Coronary artery (tissue), 2 donors: ENCODE results near the gene NFKB1.

Experiments
- DNase-seq: peaks from one replicate; pipeline ENCODE4 v3.0.0-alpha.2; 2017; ENCODE audit warnings: low spot score
- H3K27ac ChIP-seq, 2 donors: fragments of 200-600 bp; sonication (generic); one replicate each; pipeline ENCODE4 v1.5.1; 2016 to 2019
- H3K4me3 ChIP-seq: fragments of 200-600 bp; sonication (generic); 2 replicates; pipeline ENCODE4 v1.5.1; 2016; ENCODE audit warnings: mild to moderate bottlenecking, moderate library complexity
- TF ChIP-seq, protein P1 (sequence below): fragments of 200-600 bp; sonication (generic); IDR thresholded peaks from one replicate; pipeline ENCODE4 v1.5.1; 2019; ENCODE audit warnings: antibody characterized with exemption

NFKB1 gene

GRCh38 chr4:102604222-102604940, 103.2 kb downstream of the NFKB1 start:
- no peak for DNase-seq
- TF ChIP-seq, protein P1, sequence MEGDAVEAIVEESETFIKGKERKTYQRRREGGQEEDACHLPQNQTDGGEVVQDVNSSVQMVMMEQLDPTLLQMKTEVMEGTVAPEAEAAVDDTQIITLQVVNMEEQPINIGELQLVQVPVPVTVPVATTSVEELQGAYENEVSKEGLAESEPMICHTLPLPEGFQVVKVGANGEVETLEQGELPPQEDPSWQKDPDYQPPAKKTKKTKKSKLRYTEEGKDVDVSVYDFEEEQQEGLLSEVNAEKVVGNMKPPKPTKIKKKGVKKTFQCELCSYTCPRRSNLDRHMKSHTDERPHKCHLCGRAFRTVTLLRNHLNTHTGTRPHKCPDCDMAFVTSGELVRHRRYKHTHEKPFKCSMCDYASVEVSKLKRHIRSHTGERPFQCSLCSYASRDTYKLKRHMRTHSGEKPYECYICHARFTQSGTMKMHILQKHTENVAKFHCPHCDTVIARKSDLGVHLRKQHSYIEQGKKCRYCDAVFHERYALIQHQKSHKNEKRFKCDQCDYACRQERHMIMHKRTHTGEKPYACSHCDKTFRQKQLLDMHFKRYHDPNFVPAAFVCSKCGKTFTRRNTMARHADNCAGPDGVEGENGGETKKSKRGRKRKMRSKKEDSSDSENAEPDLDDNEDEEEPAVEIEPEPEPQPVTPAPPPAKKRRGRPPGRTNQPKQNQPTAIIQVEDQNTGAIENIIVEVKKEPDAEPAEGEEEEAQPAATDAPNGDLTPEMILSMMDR = no peak
- H3K27ac ChIP-seq = no peak overlapping the region
- no peak overlapping the region for H3K4me3 ChIP-seq

- no peak for DNase-seq
- TF ChIP-seq, protein P1 = no peak
- Histone ChIP-seq H3K27ac (no peak overlapping the region), H3K4me3 (no peak overlapping the region)
Measured at GRCh38 chr4:102606261-102606660, 105.1 kb downstream of the NFKB1 start.

DNA sequence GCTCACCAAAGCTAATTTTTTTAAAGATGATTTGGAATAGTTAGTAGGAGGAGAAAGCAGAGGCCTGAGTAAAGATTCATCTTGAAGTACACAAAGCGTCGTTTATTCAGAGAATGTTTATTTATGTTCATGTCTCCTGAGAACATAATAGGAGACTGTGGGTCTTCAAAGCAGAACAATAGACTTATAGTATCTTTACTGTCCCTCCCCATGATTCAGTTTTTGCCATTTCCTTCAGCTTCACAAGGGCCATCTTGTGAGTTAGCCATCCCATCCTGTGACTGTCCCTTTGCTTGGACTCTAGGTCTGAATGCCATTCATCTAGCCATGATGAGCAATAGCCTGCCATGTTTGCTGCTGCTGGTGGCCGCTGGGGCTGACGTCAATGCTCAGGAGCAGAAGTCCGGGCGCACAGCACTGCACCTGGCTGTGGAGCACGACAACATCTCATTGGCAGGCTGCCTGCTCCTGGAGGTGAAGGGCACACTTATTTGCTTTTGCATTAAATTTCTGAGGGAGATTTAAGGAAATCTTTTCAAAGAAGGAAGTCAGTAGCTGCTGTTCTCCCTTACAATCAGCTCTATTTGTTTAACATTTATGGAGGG, 105.8 kb downstream of the NFKB1 start:
- TF ChIP-seq, protein P1 = no peak
- H3K4me3 ChIP-seq = no peak overlapping the region
- DNase-seq = no peak
- no peak overlapping the region for H3K27ac ChIP-seq

DNA sequence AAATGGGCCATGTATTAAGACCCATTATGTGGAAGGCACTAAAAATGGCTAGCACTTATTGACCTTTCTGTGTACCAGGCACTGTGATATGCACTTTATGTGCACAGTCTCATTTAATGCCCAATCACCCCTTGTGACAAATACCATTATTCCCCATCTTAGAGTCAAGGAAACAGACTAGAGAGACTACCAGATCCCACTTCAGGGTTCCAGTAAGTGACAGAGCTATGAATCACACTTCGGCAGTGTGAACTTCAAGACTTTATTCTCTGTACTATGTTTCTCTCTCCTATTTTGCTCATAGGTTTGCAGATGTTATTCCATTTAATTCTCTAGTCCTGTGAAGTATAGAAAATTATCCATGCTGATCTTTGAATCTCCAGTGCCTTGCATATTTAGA, 107.0 kb downstream of the NFKB1 start:
- no peak for DNase-seq
- TF ChIP-seq, protein P1 = no peak
- Histone ChIP-seq H3K27ac (no peak overlapping the region), H3K4me3 (no peak overlapping the region)

DNA sequence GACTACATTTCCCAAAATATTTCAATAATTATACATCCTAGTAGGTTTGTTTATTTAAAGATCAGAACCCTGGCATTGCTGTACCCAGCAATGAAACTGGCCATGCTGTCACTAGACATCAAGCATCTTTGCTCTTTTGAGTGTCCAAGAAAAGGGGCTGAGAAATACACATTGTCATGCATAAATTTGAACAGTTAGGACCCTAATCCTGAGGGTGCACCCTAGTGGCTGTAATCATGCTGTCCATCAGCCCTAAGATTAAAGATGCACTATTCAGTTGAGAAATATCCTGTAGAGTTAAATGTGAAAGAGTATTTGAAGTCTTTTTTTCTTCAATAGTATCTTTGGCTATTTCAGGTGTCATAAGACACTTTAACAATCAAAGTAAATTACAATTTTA, 108.8 kb downstream of the NFKB1 start:
- TF ChIP-seq, protein P1 = no peak
- Histone ChIP-seq H3K27ac (no peak overlapping the region), H3K4me3 (no peak overlapping the region)
- DNase-seq = no peak

- H3K4me3 ChIP-seq = no peak overlapping the region
- TF ChIP-seq, protein P1 = no peak
- DNase-seq = no peak
- H3K27ac ChIP-seq = no peak overlapping the region
Measured at GRCh38 chr4:102610476-102610875, 109.3 kb downstream of the NFKB1 start.

GRCh38 chr4:102612210-102612609, 111.1 kb downstream of the NFKB1 start:
- DNase-seq = no peak
- TF ChIP-seq, protein P1 = no peak
- Histone ChIP-seq H3K4me3 (no peak overlapping the region), H3K27ac (peak overlapping the region in 1 of 2 donors; percentile 5)
